NCI-H1105 (cell line): Measurements from ENCODE around the gene NEGR1.
A peak's percentile ranks its signal among the peaks of the same experiment; 100 is the strongest.

Experiments
- DNase-seq: peaks from one replicate; lab custom pipeline; 2025; lab: John Stamatoyannopoulos, UW

NEGR1 gene

DNA sequence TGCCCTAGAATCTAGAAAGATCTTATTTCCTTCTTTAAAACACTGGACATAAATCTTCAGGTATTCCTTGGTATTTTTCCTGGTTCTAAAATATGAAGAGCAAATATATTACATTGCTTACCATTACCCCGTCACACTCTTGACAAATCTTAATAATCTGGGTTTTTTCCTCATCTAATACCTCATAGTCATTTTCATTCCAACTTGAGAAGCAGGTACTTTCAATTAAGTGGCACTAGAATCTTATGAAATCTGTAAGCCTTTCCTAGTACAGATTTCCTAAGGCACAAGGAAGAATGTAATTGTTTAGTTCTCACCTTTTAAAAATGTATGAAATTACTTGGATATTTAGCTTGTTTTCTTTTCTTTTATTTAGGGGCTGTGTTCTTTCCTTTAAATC is 720.0 kb downstream of the NEGR1 start:
- DNase-seq = no peak

DNA sequence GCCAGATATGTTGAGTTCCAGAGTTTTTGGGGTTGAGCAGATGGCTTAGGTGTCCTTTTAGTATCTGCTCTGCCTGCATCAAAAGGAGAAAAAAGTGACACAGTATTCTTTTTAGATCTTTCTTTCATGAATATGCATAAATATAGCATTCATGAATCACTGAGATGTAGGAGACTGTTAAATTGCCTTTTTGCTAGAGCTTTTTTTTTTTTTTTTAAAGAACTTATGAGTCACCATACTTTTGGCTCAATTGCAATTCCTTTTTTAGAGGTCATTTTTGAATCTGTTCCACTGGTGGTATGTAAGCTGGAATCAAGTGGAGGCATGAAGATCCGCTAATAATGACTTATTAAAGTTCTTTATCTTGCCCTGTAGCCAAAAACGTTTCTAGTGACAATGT is 720.6 kb downstream of the NEGR1 start:
- DNase-seq = no peak

- DNase-seq = no peak
Measured at GRCh38 chr1:71561206-71561605, 721.1 kb downstream of the NEGR1 start.

DNA sequence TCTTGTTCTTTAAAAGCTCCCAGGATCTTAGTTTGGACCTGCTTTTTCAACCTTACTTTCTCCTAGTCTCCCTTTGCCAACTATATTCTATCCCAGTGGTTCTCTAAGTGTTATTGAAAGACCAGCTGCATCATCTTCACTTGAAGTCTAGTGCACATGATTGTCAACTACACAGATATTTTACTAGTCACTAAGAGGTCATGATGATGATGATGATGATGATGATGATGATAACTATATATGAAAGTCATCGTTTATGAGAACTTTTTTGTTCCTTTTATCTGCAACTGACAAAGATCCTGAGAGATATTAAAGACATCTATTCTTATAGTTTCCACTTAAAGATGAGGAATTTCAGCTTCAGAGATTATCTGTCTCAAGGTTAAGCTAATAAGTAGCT is 722.5 kb downstream of the NEGR1 start:
- no peak for DNase-seq

GRCh38 chr1:71557138-71557537 is 725.2 kb downstream of the NEGR1 start:
- no peak for DNase-seq

- DNase-seq = no peak
Measured at GRCh38 chr1:71548398-71548890, 733.9 kb downstream of the NEGR1 start.

DNA sequence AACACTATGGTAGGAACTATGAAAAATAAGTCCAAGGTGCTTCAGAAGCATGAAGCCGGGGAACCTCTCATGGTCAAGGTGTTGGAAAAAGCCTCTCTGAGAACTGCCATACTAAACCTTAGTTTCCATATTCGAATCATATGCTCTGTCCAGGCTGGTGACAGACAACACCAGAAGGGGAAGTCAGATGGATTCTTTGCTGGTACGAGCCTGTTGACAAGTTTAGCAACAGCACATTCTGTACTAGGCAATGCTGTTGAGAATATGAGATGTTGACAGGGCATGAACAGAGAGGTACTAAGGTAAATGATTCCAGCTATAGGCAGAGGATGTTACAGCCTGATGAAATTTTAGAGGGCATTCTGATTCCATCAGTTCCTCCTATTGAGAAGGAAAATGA is 740.2 kb downstream of the NEGR1 start:
- no peak for DNase-seq

- no peak for DNase-seq
Measured at GRCh38 chr1:71533950-71534349, 748.4 kb downstream of the NEGR1 start.

DNA sequence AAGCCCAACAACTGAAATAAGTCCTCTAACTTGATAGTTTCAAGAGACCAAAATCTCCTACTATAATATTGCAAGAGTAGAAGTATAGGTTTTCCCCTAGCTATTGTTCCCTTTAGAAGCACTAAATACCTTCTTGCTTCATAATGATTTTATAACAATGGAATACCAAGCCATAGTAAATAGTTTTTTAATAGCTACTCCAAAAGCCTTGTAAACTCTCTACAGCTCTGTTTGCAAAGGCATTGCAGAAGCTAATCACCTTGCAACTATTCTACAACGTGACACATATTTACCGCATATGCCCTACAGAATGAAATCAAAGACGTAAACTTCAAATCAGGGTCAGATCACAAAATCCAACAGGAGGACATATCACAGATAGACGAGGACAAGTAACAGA is 750.0 kb downstream of the NEGR1 start:
- no peak for DNase-seq

- DNase-seq = no peak
Measured at GRCh38 chr1:71526824-71527223, 755.5 kb downstream of the NEGR1 start.

GRCh38 chr1:71522721-71523120 is 759.6 kb downstream of the NEGR1 start:
- no peak for DNase-seq

DNA sequence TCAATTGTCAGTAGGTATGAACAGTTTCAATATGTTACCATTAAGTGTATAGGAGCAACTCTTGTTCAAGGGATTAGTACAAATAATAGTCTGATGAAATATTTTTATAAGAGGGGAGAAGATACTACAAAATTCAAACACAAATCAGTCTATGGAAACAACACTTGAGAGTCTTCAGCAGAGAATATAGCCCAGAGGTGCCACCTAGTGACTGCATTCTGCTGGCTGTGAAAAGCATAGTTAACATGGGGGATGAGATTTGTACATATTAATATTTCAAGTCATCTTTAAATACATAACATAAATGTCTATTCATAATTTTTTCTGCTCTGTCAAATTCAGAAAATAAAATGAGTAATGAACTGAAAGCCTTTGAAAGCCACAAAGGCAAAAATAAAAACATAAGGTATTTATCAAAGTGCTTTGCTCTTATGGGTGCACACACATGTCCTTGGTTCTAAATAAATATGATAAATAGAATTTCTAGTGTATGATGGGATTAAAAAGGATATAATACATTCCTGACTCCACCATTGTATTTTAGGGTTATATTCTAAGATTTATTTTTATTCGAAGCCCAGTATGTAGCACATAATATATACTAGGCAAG is 760.6 kb downstream of the NEGR1 start:
- peak; percentile 46 for DNase-seq

GRCh38 chr1:71511505-71511904 is 770.8 kb downstream of the NEGR1 start:
- no peak for DNase-seq

GRCh38 chr1:71510725-71511124 is 771.6 kb downstream of the NEGR1 start:
- DNase-seq = no peak

DNA sequence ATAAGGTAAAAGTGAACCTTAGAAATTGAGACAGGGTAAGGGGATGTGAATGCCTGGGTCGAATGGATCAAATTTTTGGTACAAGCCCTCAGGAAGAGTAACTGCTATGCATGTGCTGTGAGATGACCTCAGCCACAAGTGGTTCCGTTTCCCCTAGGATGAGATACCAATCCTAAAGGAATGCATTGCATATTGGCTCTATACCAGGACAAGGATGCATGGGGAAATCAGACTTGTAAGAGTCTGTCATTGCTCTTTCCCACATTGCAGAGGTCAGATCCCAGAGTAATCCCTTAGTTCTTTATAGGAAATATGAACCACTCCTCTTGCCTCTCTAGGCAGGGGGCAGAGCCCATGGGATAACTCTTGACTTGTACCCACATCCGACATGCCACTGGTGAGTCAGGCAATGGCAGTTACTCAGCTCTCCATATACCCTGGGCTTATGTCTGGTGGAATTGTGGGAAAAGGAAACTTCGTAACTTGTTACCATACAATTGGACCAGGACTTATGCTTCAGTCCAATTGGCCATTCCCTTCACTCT is 773.2 kb downstream of the NEGR1 start:
- no peak for DNase-seq

DNA sequence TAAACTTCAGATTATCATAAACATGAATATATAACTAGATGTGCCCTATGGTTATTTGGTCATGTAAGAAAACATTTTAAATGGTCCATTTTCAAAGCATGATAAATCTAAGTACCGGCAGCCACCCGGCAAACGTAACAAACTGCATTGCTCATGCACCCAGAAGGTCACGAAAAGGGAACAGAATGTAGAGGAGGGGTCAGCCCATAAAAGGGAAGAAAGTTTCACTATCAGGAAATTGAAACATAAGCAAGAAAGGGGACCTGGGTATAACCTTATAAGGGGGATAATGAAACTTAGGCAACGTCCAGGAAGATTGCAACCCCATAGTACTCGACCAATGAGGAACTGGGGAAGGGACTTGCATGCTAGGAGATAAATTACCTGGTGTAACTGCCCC is 780.3 kb downstream of the NEGR1 start:
- no peak for DNase-seq

- no peak for DNase-seq
Measured at GRCh38 chr1:71498542-71498941, 783.8 kb downstream of the NEGR1 start.

- no peak for DNase-seq
Measured at GRCh38 chr1:71494163-71494562, 788.2 kb downstream of the NEGR1 start.

DNA sequence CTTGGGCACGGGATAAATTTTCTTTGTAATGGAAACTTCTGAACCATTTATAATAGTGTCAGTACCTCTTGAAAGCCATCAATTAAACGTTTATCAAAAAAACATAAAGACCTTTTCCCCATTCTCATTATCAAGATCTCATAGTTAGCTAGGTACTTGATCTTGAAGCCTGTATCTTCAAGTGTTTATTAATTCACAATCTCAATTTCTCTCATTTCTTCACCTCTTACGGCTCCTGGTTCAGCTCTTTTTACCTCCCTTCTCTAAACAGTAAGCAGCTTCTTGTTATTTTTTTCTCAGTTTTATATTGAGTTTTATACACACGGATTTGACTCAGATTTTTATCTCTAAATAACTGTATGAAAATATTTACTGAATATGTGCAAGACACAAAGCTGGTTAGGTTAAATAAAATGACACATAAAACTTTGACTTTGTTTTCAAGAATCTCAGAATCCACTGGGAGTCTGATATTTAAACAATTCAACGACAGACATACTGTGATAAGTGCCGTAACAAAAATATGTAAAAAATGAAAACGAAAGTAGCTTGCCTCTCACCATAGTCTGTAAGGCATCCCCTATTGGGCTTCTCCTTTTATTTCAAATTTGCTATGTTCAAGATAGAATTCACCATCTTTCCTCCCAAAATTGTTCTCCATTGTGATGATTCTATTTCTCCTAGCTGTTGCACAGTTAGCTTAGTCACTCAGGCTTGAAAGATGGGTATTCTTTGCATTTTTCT is 789.9 kb downstream of the NEGR1 start:
- no peak for DNase-seq

- no peak for DNase-seq
Measured at GRCh38 chr1:71490432-71490831, 791.9 kb downstream of the NEGR1 start.

GRCh38 chr1:71488555-71489252 is 793.6 kb downstream of the NEGR1 start:
- DNase-seq = no peak

- DNase-seq = no peak
Measured at GRCh38 chr1:71473331-71473730, 809.0 kb downstream of the NEGR1 start.

GRCh38 chr1:71465093-71465492 is 817.2 kb downstream of the NEGR1 start:
- no peak for DNase-seq
